HepG2 (cell line): ENCODE results near the gene SNX27. TPM values are rescaled to one million over a fixed set of nuclear protein-coding genes. Genes with fewer than 3 reads are reported as not detected.

Experiments
- ATF7-NPFF ChIP-seq: sonication (generic); formaldehyde crosslinking; IDR thresholded peaks from 2 replicates; pipeline ENCODE4 v1.8.1; 2023; ENCODE audit warnings: mild to moderate bottlenecking, low read depth, missing genetic modification reagents, moderate library complexity
- CBX5 ChIP-seq: sonication (generic); formaldehyde crosslinking; IDR thresholded peaks from 2 replicates; pipeline ENCODE4 v1.4.0; 2020; ENCODE audit warnings: missing genetic modification reagents, borderline replicate concordance
- ELK4 ChIP-seq: sonication (generic); formaldehyde crosslinking; IDR thresholded peaks from 2 replicates; pipeline ENCODE4 v1.9.0; 2021; ENCODE audit warnings: missing genetic modification reagents, borderline replicate concordance
- KAT8 ChIP-seq: IDR thresholded peaks from 2 replicates; pipeline ENCODE4 v1.6.1; 2016; ENCODE audit warnings: missing genetic modification reagents, missing compliant biosample characterization
- KLF6 ChIP-seq: IDR thresholded peaks from 2 replicates; pipeline ENCODE4 v1.8.0; 2016; ENCODE audit warnings: missing biosample characterization, missing genetic modification reagents
- KLF9 ChIP-seq: IDR thresholded peaks from 2 replicates; pipeline ENCODE4 v1.6.1; 2016; ENCODE audit warnings: low read depth
- MAFF ChIP-seq: IDR thresholded peaks from 2 replicates; pipeline ENCODE4 v1.6.1; 2011; ENCODE audit warnings: low read depth, low read length, improper control_type of control experiment
- MZF1 ChIP-seq: sonication (generic); formaldehyde crosslinking; IDR thresholded peaks from 2 replicates; pipeline ENCODE4 v1.8.1; 2023; ENCODE audit warnings: mild to moderate bottlenecking, missing genetic modification reagents, borderline replicate concordance
- NR2F1 ChIP-seq, 2 experiments: fragments of 450-650 bp in 1 of 2; formaldehyde crosslinking in 1 of 2; IDR thresholded peaks; 2 replicates each; pipeline versions ENCODE4 v1.5.0 to v1.6.1; 2016 to 2020; ENCODE audit warnings: mild to moderate bottlenecking in 1 of 2, missing compliant biosample characterization in 1 of 2, missing genetic modification reagents in 1 of 2, moderate library complexity in 1 of 2
- PAF1 ChIP-seq: IDR thresholded peaks from 2 replicates; pipeline ENCODE4 v1.6.1; 2016; ENCODE audit warnings: missing genetic modification reagents, missing compliant biosample characterization
- RFX1 ChIP-seq: fragments of 450-650 bp; IDR thresholded peaks from 2 replicates; pipeline ENCODE4 v1.6.1; 2017
- SMAD1 ChIP-seq: sonication (generic); formaldehyde crosslinking; IDR thresholded peaks from 2 replicates; pipeline ENCODE4 v1.4.0; 2020; ENCODE audit warnings: missing genetic modification reagents, low read depth, mild to moderate bottlenecking, borderline replicate concordance
- SNAI1 ChIP-seq: sonication (generic); formaldehyde crosslinking; IDR thresholded peaks from 2 replicates; pipeline ENCODE4 v1.5.0; 2020; ENCODE audit warnings: mild to moderate bottlenecking, missing genetic modification reagents, borderline replicate concordance
- SNAPC4 ChIP-seq: sonication (generic); formaldehyde crosslinking; IDR thresholded peaks from 2 replicates; pipeline ENCODE4 v1.4.0; 2020; ENCODE audit warnings: mild to moderate bottlenecking, missing genetic modification reagents
- ZFP36L2 ChIP-seq: sonication (generic); formaldehyde crosslinking; IDR thresholded peaks from 2 replicates; pipeline ENCODE4 v1.4.0; 2020; ENCODE audit warnings: missing genetic modification reagents
- ZIK1 ChIP-seq: sonication (generic); formaldehyde crosslinking; IDR thresholded peaks from 2 replicates; pipeline ENCODE4 v1.5.0; 2020; ENCODE audit warnings: mild to moderate bottlenecking, low read depth, missing genetic modification reagents, borderline replicate concordance
- ZNF121 ChIP-seq: sonication (generic); formaldehyde crosslinking; IDR thresholded peaks from 2 replicates; pipeline ENCODE4 v1.5.0; 2020; ENCODE audit warnings: mild to moderate bottlenecking, missing genetic modification reagents
- ZNF296 ChIP-seq: sonication (generic); formaldehyde crosslinking; conservative IDR thresholded peaks from 2 replicates; pipeline ENCODE4 v1.5.0; 2020; ENCODE audit warnings: mild to moderate bottlenecking, missing genetic modification reagents
- ZNF3 ChIP-seq: IDR thresholded peaks from 2 replicates; pipeline ENCODE4 v1.7.0; 2017; ENCODE audit warnings: inconsistent platforms
- ZNF513 ChIP-seq: sonication (generic); formaldehyde crosslinking; conservative IDR thresholded peaks from 2 replicates; pipeline ENCODE4 v1.5.0; 2020; ENCODE audit warnings: missing genetic modification reagents
- polyA plus RNA-seq, 8 experiments: library from polyadenylated mRNA; depleted of rRNA in 3 of 8; stranded (reverse) in 7 of 8; unstranded in 1 of 8; fragments of >200 nt; fragmentation: Illumina TruSeq in 4 of 8; extraction: Trizol in 4 of 8; gene quantifications; 2 replicates each; pipeline versions ENCODE4 v1.2.1 to v1.2.3, GENCODE V29; 2011 to 2016; ENCODE audit warnings: low read depth in 4 of 8, missing spikeins in 1 of 8, mixed read lengths in 1 of 8; ENCODE audit not compliant: insufficient read depth in 1 of 8
- total RNA-seq, 5 experiments: library from RNA; depleted of rRNA; stranded (reverse); fragments of >200 nt; fragmentation: Illumina TruSeq; extraction: Trizol; gene quantifications; 2 replicates each; pipeline ENCODE4 v1.2.3, GENCODE V29; 2016; ENCODE audit warnings: low read depth in 1 of 5
- TF ChIP-seq, protein P1 (sequence below): sonication (generic); formaldehyde crosslinking; IDR thresholded peaks from 2 replicates; pipeline ENCODE4 v1.5.0; 2020; ENCODE audit warnings: missing genetic modification reagents
- TF ChIP-seq, protein P2 (sequence below): IDR thresholded peaks from 2 replicates; pipeline ENCODE4 v1.6.1; 2016; ENCODE audit warnings: control low read depth

SNX27 gene
- total and polyA plus RNA-seq, 2 of the 13 experiments (the other 11 are each of a cell fraction or from before 2014, with no cell fraction given): 14.4 to 17.8 TPM

DNA sequence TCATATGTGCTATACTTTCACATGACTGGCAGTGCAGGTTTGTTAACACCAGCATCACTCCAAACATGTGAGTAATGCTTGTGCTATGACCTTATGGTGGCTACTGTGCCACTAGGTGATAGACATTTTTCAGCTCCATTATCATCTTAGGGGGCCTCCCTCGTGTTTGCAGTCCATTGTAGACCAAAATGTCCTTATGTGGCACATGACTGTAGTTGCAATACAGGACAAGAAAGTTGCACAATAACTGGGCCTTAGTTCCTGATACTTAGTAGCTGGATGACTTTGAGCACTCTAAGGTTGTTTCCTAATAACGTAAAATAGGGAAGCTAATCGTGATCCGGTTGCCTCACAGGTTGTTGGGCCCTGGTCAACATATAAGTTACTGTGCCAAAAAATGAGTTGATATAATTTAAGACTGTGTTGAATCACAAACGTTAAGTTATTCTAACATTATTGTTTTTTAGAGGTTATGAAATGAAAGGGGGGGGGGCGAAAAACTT is 511 bp upstream of the SNX27 start (continued):
- TF ChIP-seq NR2F1 (CRISPR knock-in tag; IDR thresholded peaks at IDR 0.05) (no peak), ATF7-NPFF (CRISPR knock-in tag) (no peak), ZNF3 (CRISPR knock-in tag) (no peak), CBX5 (no peak), KLF9 (CRISPR knock-in tag) (no peak), PAF1 (no peak), MAFF (peak; percentile 18; the same call in 1 of the 2 replicates), ZNF513 (CRISPR knock-in tag) (no peak), RFX1 (no peak), SMAD1 (no peak), ZNF121 (no peak), KAT8 (CRISPR knock-in tag) (no peak), MZF1 (CRISPR knock-in tag) (no peak), KLF6 (CRISPR knock-in tag) (no peak), ELK4 (no peak), ZIK1 (no peak), SNAPC4 (CRISPR knock-in tag) (no peak), ZFP36L2 (CRISPR knock-in tag) (no peak), ZNF296 (no peak), SNAI1 (CRISPR knock-in tag) (no peak)
- TF ChIP-seq, protein P1, sequence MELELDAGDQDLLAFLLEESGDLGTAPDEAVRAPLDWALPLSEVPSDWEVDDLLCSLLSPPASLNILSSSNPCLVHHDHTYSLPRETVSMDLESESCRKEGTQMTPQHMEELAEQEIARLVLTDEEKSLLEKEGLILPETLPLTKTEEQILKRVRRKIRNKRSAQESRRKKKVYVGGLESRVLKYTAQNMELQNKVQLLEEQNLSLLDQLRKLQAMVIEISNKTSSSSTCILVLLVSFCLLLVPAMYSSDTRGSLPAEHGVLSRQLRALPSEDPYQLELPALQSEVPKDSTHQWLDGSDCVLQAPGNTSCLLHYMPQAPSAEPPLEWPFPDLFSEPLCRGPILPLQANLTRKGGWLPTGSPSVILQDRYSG (CRISPR knock-in tag): no peak
- TF ChIP-seq, protein P2, sequence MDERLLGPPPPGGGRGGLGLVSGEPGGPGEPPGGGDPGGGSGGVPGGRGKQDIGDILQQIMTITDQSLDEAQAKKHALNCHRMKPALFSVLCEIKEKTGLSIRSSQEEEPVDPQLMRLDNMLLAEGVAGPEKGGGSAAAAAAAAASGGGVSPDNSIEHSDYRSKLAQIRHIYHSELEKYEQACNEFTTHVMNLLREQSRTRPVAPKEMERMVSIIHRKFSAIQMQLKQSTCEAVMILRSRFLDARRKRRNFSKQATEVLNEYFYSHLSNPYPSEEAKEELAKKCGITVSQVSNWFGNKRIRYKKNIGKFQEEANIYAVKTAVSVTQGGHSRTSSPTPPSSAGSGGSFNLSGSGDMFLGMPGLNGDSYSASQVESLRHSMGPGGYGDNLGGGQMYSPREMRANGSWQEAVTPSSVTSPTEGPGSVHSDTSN (CRISPR knock-in tag): no peak
